Measurements from ENCODE around the gene ARHGEF33. TPM values are rescaled to one million over a fixed set of nuclear protein-coding genes. Genes with fewer than 3 reads are reported as not detected.

ARHGEF33 gene
- total RNA-seq, 2 experiments from 2014 or later: 0.38 TPM; not detected in 1

- H3K9me3 ChIP-seq (ENCODE audit: low read length): no peaks in the 10 kb centered on the region
- H3K4me2 ChIP-seq (ENCODE audit: low read length): no peak overlapping the region
- no peak overlapping the region for H2AFZ ChIP-seq (ENCODE audit: low read length)
- POLR2A ChIA-PET: interaction anchor here (1.1 kb wide), 1 partner anchor 10 kb away, joined by 6 read pairs; no protein-coding TSS in a partner anchor
- TF ChIP-seq CTCF (conservative IDR thresholded peaks at IDR 0.05; ENCODE audit: low read length): no peak
- H3K79me2 ChIP-seq (ENCODE audit: insufficient read depth, low read depth, low read length): no peaks in the 10 kb centered on the region
- no peaks in the 10 kb centered on the region for H4K20me1 ChIP-seq (ENCODE audit: insufficient read depth, low read length)
- no peaks in the 10 kb centered on the region for H3K36me3 ChIP-seq (ENCODE audit: insufficient read depth, low read length)
- no peak overlapping the region for H3K4me3 ChIP-seq (ENCODE audit: low read depth, low read length, poor library complexity, severe bottlenecking)
- no peaks in the 10 kb centered on the region for H3K9me2 ChIP-seq (ENCODE audit: insufficient read depth, low read length)
- intact Hi-C loops (cut with micrococcal nuclease; ENCODE audit: unreplicated experiment): no loop called here
- H3K4me1 ChIP-seq (ENCODE audit: insufficient read depth, low read length, poor library complexity, severe bottlenecking): no peaks in the 10 kb centered on the region
- no peak for DNase-seq (ENCODE audit: low spot score)
- CTCF ChIA-PET (ENCODE audit: unreplicated experiment): no interaction called here
- H3K27ac ChIP-seq (ENCODE audit: low read depth, low read length, poor library complexity, severe bottlenecking): no peak overlapping the region
- BruUV-seq (replicated peaks): no TSS peak
Observed at GRCh38 chr2:38887347-38887746, 2.3 kb upstream of the ARHGEF33 start.

- Histone ChIP-seq H3K4me1 (ENCODE audit: insufficient read depth, low read length, poor library complexity, severe bottlenecking) (no peaks in the 10 kb centered on the region), H3K9me2 (ENCODE audit: insufficient read depth, low read length) (no peaks in the 10 kb centered on the region), H3K9me3 (ENCODE audit: low read length) (no peaks in the 10 kb centered on the region), H2AFZ (ENCODE audit: low read length) (no peak overlapping the region), H3K4me3 (ENCODE audit: low read depth, low read length, poor library complexity, severe bottlenecking) (no peak overlapping the region), H3K4me2 (ENCODE audit: low read length) (no peak overlapping the region), H3K27ac (ENCODE audit: low read depth, low read length, poor library complexity, severe bottlenecking) (no peak overlapping the region), H3K79me2 (ENCODE audit: insufficient read depth, low read depth, low read length) (no peaks in the 10 kb centered on the region), H3K36me3 (ENCODE audit: insufficient read depth, low read length) (no peaks in the 10 kb centered on the region), H4K20me1 (ENCODE audit: insufficient read depth, low read length) (no peaks in the 10 kb centered on the region)
- intact Hi-C loops (cut with micrococcal nuclease; ENCODE audit: unreplicated experiment): no loop called here
- TF ChIP-seq EZH2phosphoT487 (IDR thresholded peaks at IDR 0.05; ENCODE audit: borderline replicate concordance, low read depth, low read length) (no peak), CTCF (conservative IDR thresholded peaks at IDR 0.05; ENCODE audit: low read length) (no peak)
- DNase-seq (ENCODE audit: low spot score): no peak
- CTCF ChIA-PET (ENCODE audit: unreplicated experiment): no interaction called here
- no TSS peak for BruUV-seq (replicated peaks)
- POLR2A ChIA-PET: interaction anchor here (0.6 kb wide), 1 partner anchor 14 kb away, joined by 4 read pairs; no protein-coding TSS in a partner anchor
Observed at GRCh38 chr2:38887902-38888554, 1.6 kb upstream of the ARHGEF33 start.

GRCh38 chr2:38889045-38889444 is 630 bp upstream of the ARHGEF33 start:
- H4K20me1 ChIP-seq (ENCODE audit: insufficient read depth, low read length): no peaks in the 10 kb centered on the region
- CTCF ChIA-PET (ENCODE audit: unreplicated experiment): no interaction called here

More at GRCh38 chr2:38889045-38889444, 630 bp upstream of the ARHGEF33 start:
- H3K27ac ChIP-seq (ENCODE audit: low read depth, low read length, poor library complexity, severe bottlenecking): no peak overlapping the region
- no peaks in the 10 kb centered on the region for H3K4me1 ChIP-seq (ENCODE audit: insufficient read depth, low read length, poor library complexity, severe bottlenecking)
- BruUV-seq (replicated peaks): no TSS peak
- no peak overlapping the region for H3K4me2 ChIP-seq (ENCODE audit: low read length)
- no peak overlapping the region for H3K4me3 ChIP-seq (ENCODE audit: low read depth, low read length, poor library complexity, severe bottlenecking)
- no peak overlapping the region for H2AFZ ChIP-seq (ENCODE audit: low read length)
- H3K9me2 ChIP-seq (ENCODE audit: insufficient read depth, low read length): no peaks in the 10 kb centered on the region
- intact Hi-C loops (cut with micrococcal nuclease; ENCODE audit: unreplicated experiment): no loop called here
- H3K36me3 ChIP-seq (ENCODE audit: insufficient read depth, low read length): no peaks in the 10 kb centered on the region
- no peak for DNase-seq (ENCODE audit: low spot score)
- no peaks in the 10 kb centered on the region for H3K9me3 ChIP-seq (ENCODE audit: low read length)
- H3K79me2 ChIP-seq (ENCODE audit: insufficient read depth, low read depth, low read length): no peaks in the 10 kb centered on the region
- POLR2A ChIA-PET: interaction anchor here (0.9 kb wide), 1 partner anchor 9 kb away, joined by 5 read pairs; no protein-coding TSS in a partner anchor
- no peak for TF ChIP-seq EZH2phosphoT487 (IDR thresholded peaks at IDR 0.05; ENCODE audit: borderline replicate concordance, low read depth, low read length)
- no peak for TF ChIP-seq CTCF (conservative IDR thresholded peaks at IDR 0.05; ENCODE audit: low read length)
